ENCODE measurements around the gene RAPGEF1.
"Not testable (repeated sequence)": the region's sequence is repeated elsewhere in the genome, so short reads cannot be mapped to it uniquely, and the experiment has no call there.

GRCh38 chr9:131709010-131709770, 30.7 kb downstream of the RAPGEF1 start:
- TF ChIP-seq CTCF, POLR2A (IDR thresholded peaks at IDR 0.05): not testable (repeated sequence)

All from vagina (tissue), 2 donors.